Esophagus squamous epithelium (tissue), 5 donors: Measurements from ENCODE around the gene LHX1. TPM values are rescaled to one million over a fixed set of nuclear protein-coding genes. Genes with fewer than 3 reads are reported as not detected.

ENCODE experiments used
- DNase-seq: peaks from one replicate; lab custom pipeline; 2025; lab: John Stamatoyannopoulos, UW
- H3K27ac ChIP-seq, 4 donors: fragments of 200-600 bp; sonication (generic); one replicate each; pipeline ENCODE4 v1.5.1; 2016 to 2019; ENCODE audit warnings: mild to moderate bottlenecking in 1 of 4
- H3K27me3 ChIP-seq, 4 donors: fragments of 200-600 bp; sonication (generic); 1 replicate in 3 of 4; 2 replicates in 1 of 4; pipeline versions ENCODE4 v1.5.1 to v1.6.0; 2017 to 2021; ENCODE audit warnings: antibody characterized with exemption in 1 of 4
- H3K36me3 ChIP-seq, 3 donors: fragments of 200-600 bp; sonication (generic); one replicate each; pipeline ENCODE4 v1.5.1; 2016 to 2019
- H3K4me1 ChIP-seq, 3 donors: fragments of 200-600 bp; sonication (generic); one replicate each; pipeline ENCODE4 v1.5.1; 2017 to 2019
- H3K4me3 ChIP-seq, 4 donors: fragments of 200-600 bp; sonication (generic); 1 replicate in 3 of 4; 2 replicates in 1 of 4; pipeline ENCODE4 v1.5.1; 2016 to 2019; ENCODE audit warnings: mild to moderate bottlenecking in 2 of 4, moderate library complexity in 1 of 4
- H3K9me3 ChIP-seq, 3 donors: fragments of 200-600 bp; sonication (generic); one replicate each; pipeline ENCODE4 v1.5.1; 2016 to 2019
- POLR2A ChIP-seq, 4 donors: fragments of 450-650 bp; IDR thresholded peaks; one replicate each; pipeline ENCODE4 v1.6.1; 2017; ENCODE audit warnings: antibody characterized with exemption in 4 of 4, mild to moderate bottlenecking in 4 of 4, moderate library complexity in 3 of 4
- WGBS, 2 donors: methylation state at CpG; one replicate each; pipeline ENCODE4 v1.1.5; 2018; 5-methylcytosine and 5-hydroxymethylcytosine counted together
- intact Hi-C: fragments of 100-400 bp; cut with DNase I; formaldehyde crosslinking; loops from one replicate; pipeline ENCODE4 v1.15.0; 2022
- total RNA-seq, 4 donors: library from RNA; depleted of rRNA; stranded (reverse); fragments of >200 nt; gene quantifications; one replicate each; pipeline ENCODE4 v1.1.0, GENCODE V29; 2016
- TF ChIP-seq, protein P1 (sequence below), 6 experiments: fragments of 450-650 bp in 4 of 6; fragments of 200-600 bp in 2 of 6; sonication (generic) in 2 of 6; IDR thresholded peaks; one replicate each; pipeline ENCODE4 v1.5.1; 2016 to 2019; ENCODE audit warnings: antibody characterized with exemption in 6 of 6, mild to moderate bottlenecking in 4 of 6, moderate library complexity in 4 of 6
- donor health status: DM: yes; HTN: yes; CAD: no.

The LHX1 gene
- total RNA-seq, 4 donors from 2014 or later = not detected

DNA sequence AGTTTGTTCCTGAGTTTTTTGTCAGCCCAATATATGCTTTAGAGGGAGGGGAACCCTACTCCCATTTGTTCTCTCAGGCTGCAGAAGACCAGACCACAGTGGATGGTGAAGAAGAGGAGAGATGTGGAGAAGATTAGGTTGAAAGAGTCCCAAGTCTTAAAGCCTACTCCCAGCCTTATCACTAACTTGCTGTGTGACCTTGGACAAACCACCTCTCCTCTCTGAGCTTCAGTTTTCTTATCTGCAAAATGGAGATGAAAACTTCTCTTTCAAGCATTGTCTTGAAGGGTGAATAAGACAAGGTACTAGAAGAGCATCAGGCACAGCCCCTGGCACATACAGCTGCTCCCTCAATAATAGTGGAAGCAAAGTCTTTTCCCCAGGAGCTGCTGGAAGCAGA lies 15.1 kb upstream of the LHX1 start:
- Histone ChIP-seq H3K27me3 (peaks cover 0 to 92% (median 0%) of the 10 kb centered on the region in 4 donors), H3K9me3 (no peaks in the 10 kb centered on the region), H3K4me1 (peaks cover 0 to 20% (median 10%) of the 10 kb centered on the region in 3 donors), H3K27ac (no peak overlapping the region), H3K36me3 (no peaks in the 10 kb centered on the region), H3K4me3 (no peak overlapping the region)
- TF ChIP-seq POLR2A (IDR thresholded peaks at IDR 0.05) = no peak
- TF ChIP-seq, protein P1, sequence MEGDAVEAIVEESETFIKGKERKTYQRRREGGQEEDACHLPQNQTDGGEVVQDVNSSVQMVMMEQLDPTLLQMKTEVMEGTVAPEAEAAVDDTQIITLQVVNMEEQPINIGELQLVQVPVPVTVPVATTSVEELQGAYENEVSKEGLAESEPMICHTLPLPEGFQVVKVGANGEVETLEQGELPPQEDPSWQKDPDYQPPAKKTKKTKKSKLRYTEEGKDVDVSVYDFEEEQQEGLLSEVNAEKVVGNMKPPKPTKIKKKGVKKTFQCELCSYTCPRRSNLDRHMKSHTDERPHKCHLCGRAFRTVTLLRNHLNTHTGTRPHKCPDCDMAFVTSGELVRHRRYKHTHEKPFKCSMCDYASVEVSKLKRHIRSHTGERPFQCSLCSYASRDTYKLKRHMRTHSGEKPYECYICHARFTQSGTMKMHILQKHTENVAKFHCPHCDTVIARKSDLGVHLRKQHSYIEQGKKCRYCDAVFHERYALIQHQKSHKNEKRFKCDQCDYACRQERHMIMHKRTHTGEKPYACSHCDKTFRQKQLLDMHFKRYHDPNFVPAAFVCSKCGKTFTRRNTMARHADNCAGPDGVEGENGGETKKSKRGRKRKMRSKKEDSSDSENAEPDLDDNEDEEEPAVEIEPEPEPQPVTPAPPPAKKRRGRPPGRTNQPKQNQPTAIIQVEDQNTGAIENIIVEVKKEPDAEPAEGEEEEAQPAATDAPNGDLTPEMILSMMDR (IDR thresholded peaks at IDR 0.05) = no peak
- no peak for DNase-seq
- intact Hi-C loops = no loop called here

DNA sequence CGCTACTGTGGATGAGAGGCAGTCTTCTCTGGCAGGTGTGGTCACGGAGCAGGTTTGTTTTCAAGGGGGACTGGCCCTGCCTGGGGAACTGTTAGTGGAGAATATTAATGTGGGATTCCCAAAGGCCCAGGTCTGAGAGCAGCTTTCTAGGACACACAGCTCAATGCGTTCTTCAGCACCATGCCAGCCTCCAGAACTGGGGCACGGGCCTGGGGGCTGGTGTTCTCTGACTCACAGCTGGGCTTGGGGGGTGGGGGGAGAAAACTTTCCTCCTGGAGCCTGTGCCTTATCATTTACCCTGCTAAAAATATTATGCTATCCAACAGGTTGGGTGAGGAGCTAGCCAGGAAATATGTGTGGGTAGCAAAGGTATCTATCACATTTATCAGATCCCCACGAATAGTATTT lies 13.5 kb upstream of the LHX1 start:
- H3K27ac ChIP-seq = no peak overlapping the region
- peaks cover 0 to 24% (median 10%) of the 10 kb centered on the region in 3 donors for H3K4me1 ChIP-seq
- H3K9me3 ChIP-seq = no peaks in the 10 kb centered on the region
- no peak overlapping the region for H3K4me3 ChIP-seq
- H3K36me3 ChIP-seq = no peaks in the 10 kb centered on the region
- TF ChIP-seq, protein P1 (IDR thresholded peaks at IDR 0.05) = no peak
- no peak for TF ChIP-seq POLR2A (IDR thresholded peaks at IDR 0.05)
- intact Hi-C loops = no loop called here
- no peak for DNase-seq
- peaks cover 0 to 97% (median 10%) of the 10 kb centered on the region in 4 donors for H3K27me3 ChIP-seq
- WGBS, 2 donors = 26 to 38% methylated on average over 1 to 2 of the region's 5 CpGs

DNA sequence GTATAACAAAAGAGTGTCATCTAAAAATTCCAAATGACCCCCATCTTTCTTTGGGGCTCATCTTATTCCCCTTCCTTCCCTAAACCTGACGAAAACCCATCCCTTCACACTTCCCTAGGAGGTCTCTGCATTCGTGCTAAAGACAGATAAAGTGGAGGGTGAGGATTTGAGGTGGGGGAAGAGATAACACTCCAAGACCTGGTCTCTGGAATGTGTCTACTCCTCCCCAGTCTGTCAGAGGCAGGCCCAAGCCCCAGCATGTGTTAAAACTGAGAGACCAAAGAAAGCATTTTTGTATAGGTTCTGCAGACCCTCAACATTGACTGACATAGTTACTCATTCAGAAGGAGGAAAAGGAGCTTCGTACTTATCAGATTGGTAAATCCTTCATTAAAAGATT lies 11.0 kb upstream of the LHX1 start:
- DNase-seq = no peak
- TF ChIP-seq, protein P1 (IDR thresholded peaks at IDR 0.05) = no peak
- TF ChIP-seq POLR2A (IDR thresholded peaks at IDR 0.05) = no peak
- WGBS, 2 donors = 87 to 89% methylated on average over 3 of the region's 3 CpGs
- Histone ChIP-seq H3K27ac (no peak overlapping the region), H3K4me3 (no peak overlapping the region), H3K27me3 (peaks cover 3 to 97% (median 30%) of the 10 kb centered on the region in 4 donors), H3K4me1 (peaks cover 0 to 14% (median 0%) of the 10 kb centered on the region in 3 donors), H3K9me3 (no peaks in the 10 kb centered on the region), H3K36me3 (no peaks in the 10 kb centered on the region)
- intact Hi-C loops = no loop called here

DNA sequence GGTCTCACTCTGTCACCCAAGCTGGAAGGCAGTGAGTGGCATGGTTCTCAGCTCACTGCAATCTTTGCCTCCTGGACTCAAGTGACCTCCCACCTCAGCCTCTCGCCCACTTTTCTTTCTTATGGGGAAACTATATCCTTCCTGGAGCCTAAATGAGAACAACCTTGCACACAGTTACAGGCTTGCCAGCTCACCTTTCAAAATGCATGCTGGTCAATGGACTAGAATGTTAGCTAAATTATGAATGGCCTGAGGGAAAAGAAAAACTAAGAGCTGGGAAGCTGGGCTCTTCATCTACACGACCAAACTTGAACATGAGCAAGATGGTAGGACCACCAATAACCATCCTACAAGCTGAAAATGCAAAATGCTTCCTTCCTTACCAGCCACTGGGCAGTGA lies 10.6 kb upstream of the LHX1 start:
- intact Hi-C loops = no loop called here
- no peak overlapping the region for H3K4me3 ChIP-seq
- H3K27me3 ChIP-seq = peaks cover 8 to 97% (median 35%) of the 10 kb centered on the region in 4 donors
- DNase-seq = no peak
- no peaks in the 10 kb centered on the region for H3K36me3 ChIP-seq
- H3K4me1 ChIP-seq = peaks cover 2 to 14% (median 4%) of the 10 kb centered on the region in 3 donors
- no peak for TF ChIP-seq POLR2A (IDR thresholded peaks at IDR 0.05)
- TF ChIP-seq, protein P1 (IDR thresholded peaks at IDR 0.05) = no peak
- WGBS, 2 donors = 54 to 59% methylated on average over 2 of the region's 2 CpGs
- H3K27ac ChIP-seq = no peak overlapping the region
- no peaks in the 10 kb centered on the region for H3K9me3 ChIP-seq

DNA sequence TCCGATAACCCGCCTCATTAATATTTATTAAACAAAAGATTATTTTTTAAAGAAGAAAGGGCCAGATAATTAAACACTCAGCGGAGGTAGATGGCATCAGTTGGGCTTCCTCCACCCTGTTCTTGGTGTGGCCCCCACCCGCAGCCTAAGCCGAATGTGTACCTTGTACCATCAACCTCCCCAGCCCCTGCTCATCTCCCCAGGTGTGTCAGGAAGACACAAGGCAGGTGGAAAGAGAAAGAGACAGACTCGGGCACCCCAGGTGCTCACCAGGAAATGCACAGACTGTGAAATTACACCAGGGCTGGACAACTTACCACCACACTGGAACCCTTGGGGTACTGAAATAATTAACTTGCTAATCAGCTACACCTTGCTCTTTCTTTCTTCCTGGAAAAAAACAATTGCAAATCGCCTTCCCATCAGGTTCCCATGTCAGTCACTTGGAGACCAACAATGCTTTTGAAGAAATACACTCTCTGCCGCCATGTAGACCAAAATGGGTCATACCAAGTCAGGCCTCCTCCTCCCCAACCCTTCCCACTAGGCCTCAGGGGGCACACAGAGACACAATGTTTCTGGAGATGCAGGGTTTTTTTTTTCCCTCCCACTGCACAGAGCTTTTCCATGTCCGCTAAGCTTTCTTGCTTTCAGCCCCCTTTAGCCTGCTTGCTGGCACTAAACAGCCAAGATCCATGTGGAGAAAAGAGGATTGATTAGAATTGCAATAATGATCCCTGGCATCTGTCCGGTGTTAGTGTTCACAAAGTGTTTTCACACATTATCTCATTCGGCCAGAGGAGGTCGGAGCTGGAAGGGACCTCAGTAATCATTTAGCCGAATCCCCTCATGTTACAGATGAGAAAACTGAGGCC lies 8.6 kb upstream of the LHX1 start:
- intact Hi-C loops = no loop called here
- Histone ChIP-seq H3K27ac (no peak overlapping the region), H3K27me3 (peaks cover 14 to 98% (median 53%) of the 10 kb centered on the region in 4 donors), H3K4me3 (no peak overlapping the region), H3K4me1 (peaks cover 22 to 30% (median 24%) of the 10 kb centered on the region in 3 donors), H3K36me3 (no peaks in the 10 kb centered on the region), H3K9me3 (no peaks in the 10 kb centered on the region)
- no peak for DNase-seq
- WGBS, 2 donors = 52 to 74% methylated on average over 12 to 13 of the region's 13 CpGs
- TF ChIP-seq POLR2A (IDR thresholded peaks at IDR 0.05) = no peak
- TF ChIP-seq, protein P1 (IDR thresholded peaks at IDR 0.05) = no peak
